Hematopoietic multipotent progenitor cell treated with erythropoietin and hydrocortisone succinate and interleukin-3 and kit ligand, for 6 days (in vitro differentiated cells): Measurements from ENCODE around the gene IL4.
A peak's percentile ranks its signal among the peaks of the same experiment; 100 is the strongest.
"Not testable (repeated sequence)": the region's sequence is repeated elsewhere in the genome, so short reads cannot be mapped to it uniquely, and the experiment has no call there.

Experiments used
- DNase-seq: peaks from one replicate; pipeline ENCODE4 v3.0.0-alpha.2; 2015

The IL4 gene

DNA sequence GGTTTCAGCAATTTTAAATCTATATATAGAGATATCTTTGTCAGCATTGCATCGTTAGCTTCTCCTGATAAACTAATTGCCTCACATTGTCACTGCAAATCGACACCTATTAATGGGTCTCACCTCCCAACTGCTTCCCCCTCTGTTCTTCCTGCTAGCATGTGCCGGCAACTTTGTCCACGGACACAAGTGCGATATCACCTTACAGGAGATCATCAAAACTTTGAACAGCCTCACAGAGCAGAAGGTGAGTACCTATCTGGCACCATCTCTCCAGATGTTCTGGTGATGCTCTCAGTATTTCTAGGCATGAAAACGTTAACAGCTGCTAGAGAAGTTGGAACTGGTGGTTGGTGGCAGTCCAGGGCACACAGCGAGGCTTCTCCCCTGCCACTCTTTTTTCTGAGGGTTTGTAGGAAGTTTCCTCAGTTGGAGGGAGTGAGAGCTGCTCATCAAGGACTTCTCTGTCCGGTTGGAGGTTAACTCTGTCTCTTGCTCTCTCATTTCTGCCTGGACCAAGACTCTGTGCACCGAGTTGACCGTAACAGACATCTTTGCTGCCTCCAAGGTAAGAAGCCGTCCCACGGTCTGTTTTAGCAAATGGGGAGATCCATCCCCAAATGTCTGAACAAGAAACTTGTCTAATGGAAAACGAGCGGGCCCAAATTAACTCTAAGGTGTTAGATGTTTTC, at the start of gene IL4:
IL4 (plus strand) TSS at position 51 of the 692 bp plus-strand sequence; CDS start at position 113, 62 bp downstream.
- DNase-seq: no peak

DNA sequence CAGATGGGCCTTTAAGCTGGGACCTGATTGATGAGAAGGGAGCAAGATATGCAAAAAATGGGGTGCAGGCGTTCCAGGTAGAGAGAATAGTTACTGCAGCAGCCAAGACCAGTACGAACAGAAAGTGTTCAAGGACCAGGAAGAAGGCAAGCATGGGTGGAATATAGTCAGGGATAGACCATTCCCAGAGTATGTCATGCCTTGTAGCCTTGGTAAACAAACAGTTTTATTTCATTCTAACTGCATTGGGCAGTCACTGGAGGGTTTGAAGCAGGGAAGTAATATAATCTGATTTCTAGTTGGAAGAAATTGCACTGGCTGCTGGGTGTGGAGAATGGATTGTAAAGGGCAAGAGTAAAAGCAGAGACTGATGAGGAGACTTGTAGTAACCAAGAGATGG, 46.3 kb upstream of the IL4 start:
- DNase-seq: no peak

DNA sequence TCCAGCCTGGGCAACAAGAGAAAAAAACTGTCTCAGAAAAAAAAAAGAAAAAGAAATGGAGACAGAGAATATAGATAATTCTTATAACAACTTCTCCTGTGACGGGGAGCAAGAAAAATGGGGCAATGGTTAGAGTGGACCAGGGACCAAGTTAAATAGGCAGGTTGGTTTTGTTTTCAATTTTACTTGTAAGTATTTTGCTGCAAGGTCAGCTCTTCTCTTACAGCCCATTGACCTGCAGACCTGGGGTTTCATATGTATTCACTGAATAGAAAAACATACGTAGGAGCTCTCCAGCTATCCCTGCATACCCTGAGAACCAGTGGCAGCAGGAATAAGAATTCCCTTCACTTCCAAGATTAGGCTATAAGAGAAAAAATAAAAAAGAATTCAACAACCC, 45.0 kb upstream of the IL4 start:
- DNase-seq: no peak

DNA sequence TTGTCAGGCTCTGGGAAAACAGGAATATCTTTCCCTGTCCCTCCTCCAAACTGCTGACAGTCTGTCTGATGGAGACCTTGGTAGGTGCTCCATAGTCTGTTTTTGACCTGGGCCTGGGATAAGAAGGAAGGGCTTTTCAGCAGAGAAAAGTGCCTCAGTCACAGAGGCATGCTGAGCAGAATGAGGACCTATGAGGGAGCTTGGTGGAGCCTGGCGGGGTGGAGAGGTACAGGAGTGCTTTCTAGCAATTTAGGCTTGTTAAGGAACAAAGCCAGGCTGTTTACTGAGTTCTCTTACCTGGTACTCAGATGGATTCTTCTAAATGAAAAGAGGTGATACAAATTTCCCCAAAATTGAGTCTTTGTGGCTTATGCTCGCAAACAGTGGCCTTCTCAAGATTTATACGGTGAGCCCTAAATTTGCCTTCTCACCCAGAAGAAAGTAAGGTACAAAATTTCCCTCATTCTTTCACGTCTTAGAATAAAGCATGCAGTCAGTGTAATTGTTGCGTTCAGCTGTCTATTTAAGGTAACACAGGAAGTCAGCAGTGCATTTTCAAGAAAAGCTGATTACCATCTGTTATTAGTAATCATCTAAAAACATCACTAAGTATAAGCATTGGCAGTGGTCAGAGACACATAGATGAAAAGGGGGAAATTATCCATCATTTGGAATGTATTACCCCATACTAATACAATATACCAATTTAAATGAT, 44.4 kb upstream of the IL4 start:
- peak; percentile 24 for DNase-seq

DNA sequence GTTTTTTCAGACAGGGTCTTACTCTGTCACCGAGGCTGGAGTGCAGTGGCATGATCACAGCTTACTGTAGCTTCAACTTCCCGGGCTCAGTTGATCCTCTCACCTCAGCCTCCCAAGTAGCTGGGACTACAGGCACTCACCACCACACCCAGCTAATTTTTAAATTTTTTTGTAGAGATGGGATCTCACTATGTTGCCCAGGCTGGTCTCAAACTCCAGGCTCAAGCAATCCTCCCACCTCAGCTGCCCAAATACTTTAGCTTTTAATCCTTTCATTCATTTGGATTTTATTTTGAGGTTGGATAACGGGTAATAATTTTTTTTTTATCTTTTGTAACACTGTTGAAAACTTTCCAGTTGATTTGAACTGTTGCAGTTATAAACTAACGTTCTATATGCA, 40.2 kb upstream of the IL4 start:
- DNase-seq: not testable (repeated sequence)

DNA sequence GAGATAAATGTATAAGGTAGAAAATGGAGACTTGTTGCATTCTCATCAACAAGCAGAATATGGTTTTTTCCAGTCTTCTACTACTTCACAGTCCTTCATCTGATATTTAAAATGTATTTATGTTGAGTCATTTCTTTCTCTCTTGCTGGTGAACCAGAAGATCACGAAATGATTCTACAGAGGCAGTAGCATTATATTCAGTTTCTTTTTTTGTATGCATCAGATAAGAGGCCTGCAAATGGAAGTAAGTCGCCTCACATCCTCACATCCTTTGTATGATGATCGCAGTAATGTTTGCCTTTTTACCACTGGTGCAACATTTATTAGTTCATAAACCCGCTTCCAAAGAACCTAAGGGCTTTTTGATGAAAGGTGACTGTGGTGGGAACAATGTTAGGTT, 37.9 kb upstream of the IL4 start:
- no peak for DNase-seq

DNA sequence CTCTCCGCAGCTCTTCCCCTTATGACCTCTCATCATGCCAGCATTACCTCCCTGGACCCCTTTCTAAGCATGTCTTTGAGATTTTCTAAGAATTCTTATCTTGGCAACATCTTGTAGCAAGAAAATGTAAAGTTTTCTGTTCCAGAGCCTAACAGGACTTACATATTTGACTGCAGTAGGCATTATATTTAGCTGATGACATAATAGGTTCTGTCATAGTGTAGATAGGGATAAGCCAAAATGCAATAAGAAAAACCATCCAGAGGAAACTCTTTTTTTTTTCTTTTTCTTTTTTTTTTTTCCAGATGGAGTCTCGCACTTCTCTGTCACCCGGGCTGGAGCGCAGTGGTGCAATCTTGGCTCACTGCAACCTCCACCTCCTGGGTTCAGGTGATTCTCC, 36.5 kb upstream of the IL4 start:
- DNase-seq: no peak

DNA sequence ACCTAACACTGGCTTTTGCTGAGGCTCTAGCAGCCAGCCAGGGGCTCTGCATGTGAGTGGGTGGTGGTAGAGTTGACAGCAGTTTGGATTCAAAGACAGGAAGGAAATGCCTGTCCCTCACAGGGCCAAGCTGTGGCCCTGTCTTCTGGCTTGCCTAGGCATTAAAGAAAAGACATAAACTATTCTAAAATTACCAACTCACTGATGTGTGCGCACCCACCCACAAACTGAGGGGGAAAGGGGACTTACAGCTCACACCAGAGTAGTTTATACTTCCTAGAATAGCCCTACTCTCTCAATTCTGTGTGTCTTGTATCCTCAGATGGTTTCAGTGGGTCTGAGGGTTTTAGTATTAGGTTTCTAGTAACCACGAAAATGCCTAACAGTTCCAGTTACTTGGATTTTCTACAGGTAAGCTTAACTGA, 34.1 kb upstream of the IL4 start:
- DNase-seq: no peak

DNA sequence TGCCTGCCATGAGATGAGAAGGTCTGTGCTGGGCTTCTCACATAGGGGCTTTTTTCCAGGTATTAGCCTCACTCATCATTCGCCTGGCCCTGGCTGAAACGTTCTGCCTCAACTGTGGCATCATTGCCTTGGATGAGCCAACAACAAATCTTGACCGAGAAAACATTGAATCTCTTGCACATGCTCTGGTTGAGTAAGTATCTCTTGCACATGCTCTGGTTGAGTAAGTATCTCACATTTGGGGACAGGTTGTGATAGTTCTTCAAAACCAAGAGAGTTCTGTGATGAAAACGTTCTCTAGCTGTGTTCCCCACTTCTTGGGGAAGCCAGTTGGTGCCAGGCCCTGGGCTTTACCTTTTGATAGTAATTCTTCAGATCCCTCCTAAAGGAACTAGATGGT, 33.2 kb upstream of the IL4 start:
- no peak for DNase-seq

DNA sequence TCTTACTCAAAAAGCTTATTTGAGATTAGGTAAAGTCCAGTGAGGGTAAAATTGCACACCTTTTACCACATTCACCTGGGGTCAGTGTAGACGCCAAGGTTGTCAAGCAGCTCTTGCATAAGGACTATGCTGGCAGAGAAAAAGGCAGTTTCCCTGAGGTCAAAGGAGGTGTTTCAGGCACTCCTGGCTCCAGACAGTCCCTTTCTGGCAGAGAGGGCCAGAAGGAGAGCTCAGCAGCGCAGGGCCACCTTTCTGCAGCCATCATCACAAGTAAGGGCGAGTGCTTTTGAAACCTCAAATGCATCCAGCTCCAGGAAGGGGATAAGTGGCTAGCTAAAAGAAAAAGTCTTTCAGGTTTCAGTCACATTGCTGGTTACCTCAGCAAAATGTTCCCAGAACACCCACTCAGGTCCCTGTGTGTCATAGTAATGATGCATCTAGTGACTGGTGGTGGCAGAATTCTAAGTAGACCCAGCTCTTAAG, 32.5 kb upstream of the IL4 start:
- no peak for DNase-seq

DNA sequence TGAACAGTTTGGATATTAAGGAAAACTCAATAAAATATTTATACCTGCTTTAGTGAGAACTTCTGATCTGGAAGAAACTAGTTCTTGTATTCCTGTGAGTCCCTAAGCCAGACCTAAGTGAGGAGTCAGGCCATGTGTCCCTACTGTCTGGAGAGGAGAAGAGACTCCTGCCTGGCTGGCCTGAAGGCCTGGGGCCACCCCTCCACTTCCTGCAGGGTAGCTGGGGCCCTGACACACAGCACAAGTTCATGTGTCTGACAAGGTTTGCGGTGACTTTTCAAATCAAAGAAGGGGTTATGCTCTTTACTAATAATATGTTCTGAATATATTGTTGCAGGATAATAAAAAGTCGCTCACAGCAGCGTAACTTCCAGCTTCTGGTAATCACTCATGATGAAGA, 31.9 kb upstream of the IL4 start:
- DNase-seq: no peak

DNA sequence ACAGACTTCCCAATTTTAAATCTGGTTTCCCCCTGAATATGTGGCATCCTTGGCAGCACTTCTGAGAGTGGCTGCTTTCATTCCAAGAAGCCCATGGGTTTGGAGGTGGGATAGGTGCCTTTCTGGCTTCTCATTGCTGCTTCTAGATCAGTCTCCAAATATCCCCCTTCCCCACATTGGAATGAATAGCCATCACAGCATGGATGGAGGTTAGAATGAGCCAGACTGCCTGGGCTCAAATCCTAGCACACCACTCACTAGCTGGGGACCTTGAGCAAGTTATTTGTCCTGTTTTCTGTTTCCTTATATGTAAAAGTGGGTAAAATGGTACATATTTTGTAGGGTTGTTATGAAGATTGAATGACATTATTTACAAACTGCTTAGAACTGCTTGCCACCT, 29.6 kb upstream of the IL4 start:
- DNase-seq: no peak

DNA sequence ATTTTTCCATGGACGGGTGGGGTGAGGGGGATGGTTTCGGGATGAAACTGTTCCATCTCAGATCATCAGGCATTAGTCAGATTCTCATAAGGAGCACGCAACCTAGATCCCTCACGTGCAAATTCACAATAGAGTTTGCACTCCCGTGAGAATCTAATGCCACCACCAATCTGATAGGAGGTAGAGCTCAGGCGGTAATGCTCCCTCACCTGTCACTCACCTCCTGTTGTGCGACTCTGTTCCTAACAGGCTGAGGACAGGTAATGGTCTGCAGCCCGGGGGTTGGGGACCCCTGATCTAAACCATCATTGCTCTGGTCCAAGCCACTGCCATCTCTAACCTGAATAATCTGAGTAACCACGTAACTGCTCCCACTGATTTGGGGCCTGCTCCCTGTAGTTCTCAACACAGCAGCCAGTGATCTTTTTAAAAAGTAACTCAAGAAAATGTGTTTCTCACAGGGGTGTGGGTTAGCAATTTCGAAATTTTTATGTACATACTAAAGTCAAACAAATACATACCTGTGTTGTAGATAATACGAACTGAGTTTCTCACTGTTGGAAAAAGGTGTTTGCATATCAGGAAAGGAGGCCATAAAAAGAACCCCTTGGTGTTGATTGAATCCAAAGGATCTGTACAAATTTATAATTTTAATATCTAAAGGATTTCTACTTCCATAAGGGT, 27.1 kb upstream of the IL4 start:
- DNase-seq: no peak

DNA sequence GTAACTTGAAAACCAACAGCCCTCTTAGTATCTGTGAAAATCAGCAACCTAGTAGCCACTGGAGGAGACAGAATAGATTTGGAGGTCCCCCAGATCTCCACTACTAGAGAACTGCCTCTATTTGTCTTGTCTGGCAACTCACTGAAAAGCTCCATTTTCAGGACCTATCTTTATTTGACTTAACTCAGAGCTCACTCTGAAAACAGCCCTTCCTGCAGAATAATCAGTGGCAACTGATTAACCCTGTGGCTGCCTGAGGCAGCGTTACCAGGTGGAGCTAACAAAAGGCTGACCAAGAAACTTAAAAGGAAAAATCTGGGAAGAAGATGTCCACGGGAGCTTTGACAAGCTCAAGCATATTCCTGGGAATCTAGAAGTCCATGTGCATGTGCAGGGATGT, 26.3 kb upstream of the IL4 start:
- no peak for DNase-seq

DNA sequence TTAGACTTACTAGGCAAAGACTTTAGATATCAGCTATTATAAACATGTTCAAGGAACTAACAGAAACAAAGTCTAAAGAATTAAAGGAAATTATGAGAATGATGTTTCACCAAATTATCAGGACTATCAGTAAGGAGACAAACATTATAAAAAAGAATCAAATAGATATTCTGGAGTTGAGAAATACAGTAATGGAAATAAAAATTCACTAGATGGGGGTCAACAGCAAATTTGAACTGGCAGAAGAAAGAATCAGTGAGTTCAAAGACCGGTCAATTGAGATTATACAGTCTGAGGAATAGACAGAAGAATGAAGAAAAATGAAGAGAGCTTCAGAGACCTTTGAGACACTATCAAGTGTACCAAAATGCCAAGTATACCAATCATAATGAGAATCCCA, 25.4 kb upstream of the IL4 start:
- DNase-seq: no peak

DNA sequence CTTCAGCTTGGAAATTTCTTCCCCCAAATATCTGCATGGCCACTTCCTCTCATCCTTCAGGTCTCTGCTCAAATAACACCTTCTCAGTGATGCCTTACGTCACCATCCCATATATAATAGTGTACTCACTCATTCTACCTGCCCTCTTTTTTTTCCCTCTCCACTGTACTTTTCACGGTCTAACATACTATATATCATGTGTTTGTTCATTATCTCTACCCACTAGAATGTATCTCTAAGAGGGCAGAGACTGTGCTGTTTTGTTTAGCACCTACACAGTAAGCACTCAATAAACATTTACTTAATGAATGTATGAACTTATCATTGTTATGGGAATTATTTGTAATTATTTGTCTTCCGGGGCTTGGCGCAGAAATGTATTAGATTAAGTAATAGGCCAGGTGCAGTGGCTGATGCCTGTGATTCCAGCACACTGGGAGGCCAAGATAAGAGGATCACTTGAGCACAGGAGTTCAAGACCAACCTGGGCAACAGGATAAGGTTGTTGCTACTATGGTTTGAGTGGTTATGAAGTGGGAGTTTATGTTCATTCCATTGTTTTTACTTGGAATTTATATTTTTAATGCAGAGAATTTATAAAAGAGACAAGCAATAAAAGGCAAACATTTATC, 21.8 kb upstream of the IL4 start:
- DNase-seq: peak; percentile 79

DNA sequence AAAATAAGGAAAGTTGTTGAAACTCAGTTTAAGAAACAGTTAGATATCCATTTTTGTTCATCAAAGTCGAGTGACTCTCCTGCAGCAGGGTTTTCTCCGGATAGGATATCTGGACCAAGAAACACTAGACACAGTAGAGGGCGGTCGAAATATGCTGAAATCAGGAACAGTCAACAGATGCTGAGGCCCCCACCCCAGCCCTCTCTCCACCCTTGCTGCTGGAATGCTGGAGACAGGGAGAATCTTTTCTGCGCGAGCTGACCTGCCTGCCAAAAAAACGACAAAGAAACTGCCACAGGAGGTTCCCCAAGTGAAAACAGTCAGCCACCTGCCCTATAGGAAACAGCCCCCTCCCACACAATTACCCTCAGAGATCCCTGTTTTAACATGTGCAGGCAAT, 20.1 kb upstream of the IL4 start:
- no peak for DNase-seq

DNA sequence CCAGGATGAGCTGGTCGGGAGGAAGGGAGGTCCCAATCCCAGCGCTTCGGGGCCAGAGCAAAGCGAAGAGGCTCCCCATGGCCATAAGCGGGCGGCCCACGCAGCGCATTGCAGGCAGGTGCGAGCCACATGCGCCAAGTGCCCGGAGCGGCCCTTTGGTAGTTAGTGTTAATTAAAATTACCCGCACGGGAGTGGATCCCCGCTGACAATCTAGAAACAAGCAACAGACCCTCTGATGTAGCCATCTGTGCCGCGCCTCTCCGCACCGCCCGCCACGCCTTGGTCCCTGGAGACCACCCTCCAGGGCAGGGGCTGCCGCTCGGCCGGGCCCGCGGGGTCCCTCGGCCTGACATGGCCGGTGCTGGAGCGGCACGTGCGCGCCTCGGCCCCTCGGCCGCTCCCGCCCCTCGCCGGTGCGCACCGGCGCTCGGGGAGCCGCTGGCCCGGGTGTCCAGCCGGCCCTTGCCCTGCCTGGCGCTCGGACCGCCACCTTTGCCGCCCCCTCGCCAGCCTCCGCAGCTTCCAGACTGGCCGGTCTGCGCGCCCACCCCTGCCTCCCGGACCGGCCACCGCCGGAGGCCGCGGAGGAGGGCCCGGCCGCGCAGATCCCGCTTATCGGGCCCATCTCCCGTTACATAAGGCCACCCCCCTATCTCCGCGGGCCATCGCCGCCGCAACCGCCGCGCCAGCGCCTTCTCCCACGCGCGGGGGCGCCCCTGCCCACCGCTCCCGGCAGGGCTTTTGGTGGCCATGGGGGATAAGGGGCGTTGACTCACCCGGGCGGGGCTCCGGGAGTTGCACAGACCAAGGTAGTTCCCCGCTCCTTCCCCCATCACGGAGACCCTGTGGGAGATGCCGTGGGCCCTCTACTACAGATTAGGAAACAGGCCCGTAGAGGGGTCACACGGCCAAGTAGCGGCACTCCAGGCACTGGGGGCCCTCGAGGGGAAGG, 17.7 kb upstream of the IL4 start:
- DNase-seq: peak; percentile 58

DNA sequence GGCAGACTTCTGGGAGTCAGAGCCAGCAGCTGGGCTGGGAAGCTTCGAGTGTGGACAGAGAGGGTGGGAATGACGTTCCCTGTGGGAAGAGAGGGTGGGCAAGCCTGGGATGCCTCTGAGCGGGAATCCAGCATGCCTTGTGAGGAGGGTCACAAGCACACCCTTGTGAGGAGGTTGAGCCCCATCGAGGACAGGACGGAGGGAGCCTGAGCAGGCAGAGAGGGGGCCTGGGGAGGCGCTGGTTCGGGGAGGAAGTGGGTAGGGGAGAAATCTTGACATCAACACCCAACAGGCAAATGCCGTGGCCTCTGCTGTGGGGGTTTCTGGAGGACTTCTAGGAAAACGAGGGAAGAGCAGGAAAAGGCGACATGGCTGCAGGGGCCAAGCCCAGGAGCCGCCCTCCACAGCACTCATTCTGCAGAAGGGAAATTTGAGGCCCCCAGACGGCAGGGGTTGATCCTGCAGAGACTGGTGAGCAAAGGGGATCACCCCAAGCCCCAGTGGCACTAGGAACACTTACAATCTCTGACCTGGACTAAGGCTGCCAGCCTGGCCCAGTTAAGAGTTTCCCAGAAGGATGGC, 16.9 kb upstream of the IL4 start:
- DNase-seq: no peak

DNA sequence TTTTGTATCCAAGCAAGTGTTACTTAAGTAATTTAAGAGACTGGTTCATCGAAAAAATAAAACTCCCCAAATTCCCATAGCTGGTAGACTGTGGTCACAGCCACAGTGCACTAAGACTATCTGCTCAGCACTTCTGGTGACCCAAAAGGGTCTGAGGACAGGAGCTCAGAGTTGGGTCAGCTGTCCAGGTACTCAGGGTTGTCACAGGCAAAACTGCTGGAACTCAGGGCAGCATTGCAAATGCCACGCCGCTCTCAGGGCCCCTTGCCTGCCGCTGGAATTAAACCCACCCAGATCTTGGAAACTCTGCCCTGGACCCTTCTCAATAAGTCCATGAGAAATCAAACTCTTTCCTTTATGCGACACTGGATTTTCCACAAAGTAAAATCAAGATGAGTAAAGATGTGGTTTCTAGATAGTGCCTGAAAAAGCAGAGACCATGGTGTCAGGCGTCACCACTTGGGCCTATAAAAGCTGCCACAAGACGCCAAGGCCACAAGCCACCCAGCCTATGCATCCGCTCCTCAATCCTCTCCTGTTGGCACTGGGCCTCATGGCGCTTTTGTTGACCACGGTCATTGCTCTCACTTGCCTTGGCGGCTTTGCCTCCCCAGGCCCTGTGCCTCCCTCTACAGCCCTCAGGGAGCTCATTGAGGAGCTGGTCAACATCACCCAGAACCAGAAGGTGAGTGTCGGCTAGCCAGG, 16.0 kb upstream of the IL4 start, which contains the start of gene IL13:
IL13 (plus strand) TSS at position 498 of the 705 bp plus-strand sequence; CDS start at position 512, 14 bp downstream.
- peak; percentile 35 for DNase-seq
